ENCODE data around the gene CECR2. TPM values are rescaled to one million over a fixed set of nuclear protein-coding genes. Genes with fewer than 3 reads are reported as not detected.

CECR2 gene
- polyA plus RNA-seq, 1 donor from 2014 or later, result 2.1 TPM

DNA sequence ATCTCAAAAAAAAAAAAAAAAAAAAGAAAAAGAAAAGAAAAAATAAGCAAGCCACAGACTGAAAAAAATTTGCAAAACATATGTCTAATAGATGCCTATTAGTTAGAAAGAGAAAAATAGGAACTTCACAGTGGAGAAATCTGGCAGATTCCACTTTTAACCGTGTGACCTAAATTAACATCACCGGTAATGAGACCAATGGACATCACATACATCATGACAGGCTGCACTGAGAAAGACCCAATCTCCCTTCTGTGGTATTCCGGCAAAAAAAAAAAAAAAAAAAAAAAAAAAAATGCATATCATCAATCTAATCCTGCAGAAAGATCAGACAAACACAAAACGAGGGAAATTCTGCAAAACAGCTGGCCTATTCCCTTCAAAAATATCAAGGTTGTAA lies 46.7 kb upstream of the CECR2 start:
- no peaks in the 10 kb centered on the region for H3K36me3 ChIP-seq (ENCODE audit: insufficient read depth, low read length)
- no peaks in the 10 kb centered on the region for H4K20me1 ChIP-seq (ENCODE audit: insufficient read depth)
- H3K4me3 ChIP-seq (ENCODE audit: low read length), result no peak overlapping the region

DNA sequence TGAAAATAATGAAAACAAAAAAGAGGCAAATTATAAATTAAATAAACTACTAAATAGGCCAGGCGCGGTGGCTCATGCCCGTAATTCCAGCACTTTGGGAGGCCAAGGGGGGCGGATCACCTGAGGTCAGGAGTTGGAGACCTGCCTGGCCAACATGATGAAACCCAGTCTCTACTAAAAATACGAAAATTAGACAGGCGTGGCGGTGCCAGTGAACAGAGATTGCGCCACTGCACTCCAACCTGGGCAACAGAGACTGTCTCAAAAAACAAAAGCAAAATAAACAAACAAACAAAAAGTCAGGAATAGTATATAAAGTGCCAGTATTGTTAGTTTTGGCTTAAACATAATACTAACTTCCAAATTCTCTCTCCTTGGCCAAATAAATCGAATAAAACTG lies 37.6 kb upstream of the CECR2 start:
- Histone ChIP-seq H3K27ac (ENCODE audit: low read length) (no peak overlapping the region), H3F3A (ENCODE audit: insufficient read depth, low read length, poor library complexity, severe bottlenecking) (no peaks in the 10 kb centered on the region), H3K36me3 (ENCODE audit: insufficient read depth, low read length) (no peaks in the 10 kb centered on the region), H3K9me3 (ENCODE audit: low read length) (no peaks in the 10 kb centered on the region), H2AFZ (ENCODE audit: low read depth, low read length) (no peak overlapping the region), H3K4me2 (ENCODE audit: low read length) (no peak overlapping the region), H3K4me3 (ENCODE audit: low read length) (no peak overlapping the region), H3K9me2 (ENCODE audit: insufficient read depth, low read length) (no peaks in the 10 kb centered on the region), H3K27me3 (ENCODE audit: insufficient read depth, low read depth, low read length) (no peaks in the 10 kb centered on the region), H4K20me1 (ENCODE audit: insufficient read depth) (no peaks in the 10 kb centered on the region), H3K9ac (ENCODE audit: low read length) (no peak overlapping the region), H3K79me2 (replicated peaks; ENCODE audit: insufficient read depth, low read length) (no peaks in the 10 kb centered on the region)
- no peak for TF ChIP-seq SMC3 (conservative IDR thresholded peaks at IDR 0.05; ENCODE audit: poor library complexity)
- TF ChIP-seq MXI1 (conservative IDR thresholded peaks at IDR 0.05; ENCODE audit: poor library complexity, severe bottlenecking), result no peak
- no peak for TF ChIP-seq POLR2AphosphoS5 (IDR thresholded peaks at IDR 0.05)
- TF ChIP-seq TAF1 (IDR thresholded peaks at IDR 0.05; ENCODE audit: low read depth), result no peak
- TF ChIP-seq, protein P1, sequence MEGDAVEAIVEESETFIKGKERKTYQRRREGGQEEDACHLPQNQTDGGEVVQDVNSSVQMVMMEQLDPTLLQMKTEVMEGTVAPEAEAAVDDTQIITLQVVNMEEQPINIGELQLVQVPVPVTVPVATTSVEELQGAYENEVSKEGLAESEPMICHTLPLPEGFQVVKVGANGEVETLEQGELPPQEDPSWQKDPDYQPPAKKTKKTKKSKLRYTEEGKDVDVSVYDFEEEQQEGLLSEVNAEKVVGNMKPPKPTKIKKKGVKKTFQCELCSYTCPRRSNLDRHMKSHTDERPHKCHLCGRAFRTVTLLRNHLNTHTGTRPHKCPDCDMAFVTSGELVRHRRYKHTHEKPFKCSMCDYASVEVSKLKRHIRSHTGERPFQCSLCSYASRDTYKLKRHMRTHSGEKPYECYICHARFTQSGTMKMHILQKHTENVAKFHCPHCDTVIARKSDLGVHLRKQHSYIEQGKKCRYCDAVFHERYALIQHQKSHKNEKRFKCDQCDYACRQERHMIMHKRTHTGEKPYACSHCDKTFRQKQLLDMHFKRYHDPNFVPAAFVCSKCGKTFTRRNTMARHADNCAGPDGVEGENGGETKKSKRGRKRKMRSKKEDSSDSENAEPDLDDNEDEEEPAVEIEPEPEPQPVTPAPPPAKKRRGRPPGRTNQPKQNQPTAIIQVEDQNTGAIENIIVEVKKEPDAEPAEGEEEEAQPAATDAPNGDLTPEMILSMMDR (IDR thresholded peaks at IDR 0.05; ENCODE audit: poor library complexity, severe bottlenecking), result no peak
- TF ChIP-seq, protein P2, sequence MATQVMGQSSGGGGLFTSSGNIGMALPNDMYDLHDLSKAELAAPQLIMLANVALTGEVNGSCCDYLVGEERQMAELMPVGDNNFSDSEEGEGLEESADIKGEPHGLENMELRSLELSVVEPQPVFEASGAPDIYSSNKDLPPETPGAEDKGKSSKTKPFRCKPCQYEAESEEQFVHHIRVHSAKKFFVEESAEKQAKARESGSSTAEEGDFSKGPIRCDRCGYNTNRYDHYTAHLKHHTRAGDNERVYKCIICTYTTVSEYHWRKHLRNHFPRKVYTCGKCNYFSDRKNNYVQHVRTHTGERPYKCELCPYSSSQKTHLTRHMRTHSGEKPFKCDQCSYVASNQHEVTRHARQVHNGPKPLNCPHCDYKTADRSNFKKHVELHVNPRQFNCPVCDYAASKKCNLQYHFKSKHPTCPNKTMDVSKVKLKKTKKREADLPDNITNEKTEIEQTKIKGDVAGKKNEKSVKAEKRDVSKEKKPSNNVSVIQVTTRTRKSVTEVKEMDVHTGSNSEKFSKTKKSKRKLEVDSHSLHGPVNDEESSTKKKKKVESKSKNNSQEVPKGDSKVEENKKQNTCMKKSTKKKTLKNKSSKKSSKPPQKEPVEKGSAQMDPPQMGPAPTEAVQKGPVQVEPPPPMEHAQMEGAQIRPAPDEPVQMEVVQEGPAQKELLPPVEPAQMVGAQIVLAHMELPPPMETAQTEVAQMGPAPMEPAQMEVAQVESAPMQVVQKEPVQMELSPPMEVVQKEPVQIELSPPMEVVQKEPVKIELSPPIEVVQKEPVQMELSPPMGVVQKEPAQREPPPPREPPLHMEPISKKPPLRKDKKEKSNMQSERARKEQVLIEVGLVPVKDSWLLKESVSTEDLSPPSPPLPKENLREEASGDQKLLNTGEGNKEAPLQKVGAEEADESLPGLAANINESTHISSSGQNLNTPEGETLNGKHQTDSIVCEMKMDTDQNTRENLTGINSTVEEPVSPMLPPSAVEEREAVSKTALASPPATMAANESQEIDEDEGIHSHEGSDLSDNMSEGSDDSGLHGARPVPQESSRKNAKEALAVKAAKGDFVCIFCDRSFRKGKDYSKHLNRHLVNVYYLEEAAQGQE (IDR thresholded peaks at IDR 0.05; ENCODE audit: borderline replicate concordance), result no peak
- no peak for TF ChIP-seq EZH2 (IDR thresholded peaks at IDR 0.05; ENCODE audit: borderline replicate concordance, insufficient read depth, low read length, poor library complexity, severe bottlenecking)
- TF ChIP-seq EP300 (conservative IDR thresholded peaks at IDR 0.05; ENCODE audit: poor library complexity, severe bottlenecking), result no peak
- TF ChIP-seq RAD21 (conservative IDR thresholded peaks at IDR 0.05), result no peak

More for the DNA sequence above, 46.7 kb upstream of the CECR2 start:
- no peaks in the 10 kb centered on the region for H3K27me3 ChIP-seq (ENCODE audit: insufficient read depth, low read depth, low read length)
- H3K9ac ChIP-seq (ENCODE audit: low read length), result no peak overlapping the region
- H3K4me2 ChIP-seq (ENCODE audit: low read length), result no peak overlapping the region
- H3K9me3 ChIP-seq (ENCODE audit: low read length), result no peaks in the 10 kb centered on the region
- no peaks in the 10 kb centered on the region for H3K79me2 ChIP-seq (replicated peaks; ENCODE audit: insufficient read depth, low read length)
- H3K9me2 ChIP-seq (ENCODE audit: insufficient read depth, low read length), result no peaks in the 10 kb centered on the region
- no peak for TF ChIP-seq SMC3 (conservative IDR thresholded peaks at IDR 0.05; ENCODE audit: poor library complexity)
- no peak for TF ChIP-seq RAD21 (conservative IDR thresholded peaks at IDR 0.05)
- TF ChIP-seq TAF1 (IDR thresholded peaks at IDR 0.05; ENCODE audit: low read depth), result no peak
- TF ChIP-seq EZH2 (IDR thresholded peaks at IDR 0.05; ENCODE audit: borderline replicate concordance, insufficient read depth, low read length, poor library complexity, severe bottlenecking), result no peak
- no peak for TF ChIP-seq POLR2AphosphoS5 (IDR thresholded peaks at IDR 0.05)
- TF ChIP-seq MXI1 (conservative IDR thresholded peaks at IDR 0.05; ENCODE audit: poor library complexity, severe bottlenecking), result no peak
- TF ChIP-seq EP300 (conservative IDR thresholded peaks at IDR 0.05; ENCODE audit: poor library complexity, severe bottlenecking), result no peak
- no peak overlapping the region for H2AFZ ChIP-seq (ENCODE audit: low read depth, low read length)
- H3F3A ChIP-seq (ENCODE audit: insufficient read depth, low read length, poor library complexity, severe bottlenecking), result no peaks in the 10 kb centered on the region
- H3K27ac ChIP-seq (ENCODE audit: low read length), result no peak overlapping the region
